MM.1S (cell line): ENCODE data around the gene AGBL1.

Experiments used
- DNase-seq: peaks from one replicate; pipeline ENCODE4 v3.0.0-alpha.2; 2015
- H2AFZ ChIP-seq: fragments of 300-600 bp; sonication (generic); 2 replicates; pipeline ENCODE4 v1.6.0; 2016; ENCODE audit warnings: antibody characterized with exemption, low read length
- H3F3A ChIP-seq: fragments of 300-600 bp; sonication (generic); 2 replicates; pipeline ENCODE4 v1.6.1; 2016; ENCODE audit warnings: mild to moderate bottlenecking, antibody characterized with exemption, low read length, moderate library complexity, mixed read lengths; ENCODE audit not compliant: insufficient read depth
- H3K27ac ChIP-seq: fragments of 300-600 bp; sonication (generic); 2 replicates; pipeline ENCODE4 v1.5.1; 2016; ENCODE audit warnings: mild to moderate bottlenecking, low read length
- H3K27me3 ChIP-seq: fragments of 300-600 bp; sonication (generic); replicated peaks from 2 replicates; pipeline ENCODE4 v1.6.0; 2016; ENCODE audit warnings: low read length; ENCODE audit not compliant: insufficient read depth
- H3K36me3 ChIP-seq: fragments of 300-600 bp; sonication (generic); replicated peaks from 2 replicates; pipeline ENCODE4 v1.6.1; 2016; ENCODE audit warnings: mild to moderate bottlenecking, low read length, mixed read lengths; ENCODE audit not compliant: insufficient read depth
- H3K4me1 ChIP-seq: fragments of 300-600 bp; sonication (generic); 2 replicates; pipeline ENCODE4 v1.6.1; 2016; ENCODE audit warnings: low read length, mixed read lengths
- H3K4me2 ChIP-seq: fragments of 300-600 bp; sonication (generic); 2 replicates; pipeline ENCODE4 v1.6.0; 2016; ENCODE audit warnings: low read depth, low read length
- H3K4me3 ChIP-seq: fragments of 300-600 bp; sonication (generic); 2 replicates; pipeline ENCODE4 v1.5.1; 2016; ENCODE audit warnings: low read length, mixed read lengths
- H3K79me2 ChIP-seq: fragments of 300-600 bp; sonication (generic); 2 replicates; pipeline ENCODE4 v1.6.1; 2016; ENCODE audit warnings: mixed run types, low read length, mixed read lengths
- H3K9ac ChIP-seq: fragments of 300-600 bp; sonication (generic); 2 replicates; pipeline ENCODE4 v1.6.1; 2016; ENCODE audit warnings: low read length, mixed read lengths
- H3K9me2 ChIP-seq: fragments of 300-600 bp; sonication (generic); replicated peaks from 2 replicates; pipeline ENCODE4 v1.6.1; 2016; ENCODE audit warnings: mild to moderate bottlenecking, low read length, mixed read lengths; ENCODE audit not compliant: insufficient read depth
- H3K9me3 ChIP-seq: fragments of 300-600 bp; sonication (generic); replicated peaks from 2 replicates; pipeline ENCODE4 v1.6.1; 2016; ENCODE audit warnings: mild to moderate bottlenecking, low read length, mixed read lengths; ENCODE audit not compliant: insufficient read depth
- H4K20me1 ChIP-seq: fragments of 300-600 bp; sonication (generic); 2 replicates; pipeline ENCODE4 v1.6.1; 2016; ENCODE audit warnings: mild to moderate bottlenecking, low read length, moderate library complexity, mixed read lengths; ENCODE audit not compliant: insufficient read depth
- CTCF ChIP-seq: fragments of 300-600 bp; sonication (generic); IDR thresholded peaks from 2 replicates; pipeline ENCODE4 v1.5.1; 2016; ENCODE audit warnings: antibody characterized with exemption, low read length, mixed read lengths
- EZH2 ChIP-seq: fragments of 300-600 bp; sonication (generic); optimal IDR thresholded peaks from 2 replicates; pipeline ENCODE3; 2017; ENCODE audit warnings: low read depth, mild to moderate bottlenecking, antibody characterized with exemption, low read length, mixed read lengths
- EZH2phosphoT487 ChIP-seq: fragments of 300-600 bp; sonication (generic); IDR thresholded peaks from 2 replicates; pipeline ENCODE4 v1.6.1; 2018; ENCODE audit warnings: antibody characterized with exemption, low read length

AGBL1 gene

GRCh38 chr15:86263230-86263629 lies 183.6 kb downstream of the AGBL1 start:
- H3K9ac ChIP-seq, result no peak overlapping the region
- H3K4me1 ChIP-seq, result no peaks in the 10 kb centered on the region
- no peak overlapping the region for H3K27ac ChIP-seq
- H3K9me3 ChIP-seq, result no peaks in the 10 kb centered on the region
- H3K36me3 ChIP-seq, result no peaks in the 10 kb centered on the region
- H4K20me1 ChIP-seq, result no peaks in the 10 kb centered on the region
- no peak for DNase-seq
- no peaks in the 10 kb centered on the region for H3K79me2 ChIP-seq
- H2AFZ ChIP-seq, result no peak overlapping the region
- no peaks in the 10 kb centered on the region for H3F3A ChIP-seq
- no peaks in the 10 kb centered on the region for H3K27me3 ChIP-seq
- H3K4me2 ChIP-seq, result no peak overlapping the region
- H3K4me3 ChIP-seq, result no peak overlapping the region
- TF ChIP-seq EZH2 (no peak), CTCF (no peak), EZH2phosphoT487 (no peak)
- H3K9me2 ChIP-seq, result no peaks in the 10 kb centered on the region

- no peak for DNase-seq
Measured at GRCh38 chr15:86266896-86267484, 187.3 kb downstream of the AGBL1 start.

DNA sequence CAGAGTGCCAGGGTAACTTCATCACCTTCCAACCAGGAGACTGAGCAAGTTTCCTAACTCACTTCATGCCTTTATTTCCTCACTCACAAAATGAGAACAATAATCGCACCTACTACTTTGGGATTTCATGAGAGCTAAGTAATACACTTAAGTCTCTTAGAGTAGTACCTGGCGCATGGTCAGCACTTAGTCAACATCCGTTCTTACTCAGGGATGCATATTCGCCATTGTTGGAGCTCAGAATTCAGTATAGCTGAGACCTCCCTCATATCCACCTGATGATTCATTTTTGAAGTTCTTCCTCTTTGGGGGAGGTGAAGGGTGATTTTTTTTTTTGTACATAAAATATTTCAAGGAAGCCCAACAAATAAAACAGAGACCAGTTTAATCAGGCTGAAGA lies 188.2 kb downstream of the AGBL1 start:
- no peaks in the 10 kb centered on the region for H3F3A ChIP-seq
- H3K9me2 ChIP-seq, result no peaks in the 10 kb centered on the region
- TF ChIP-seq EZH2phosphoT487 (no peak), EZH2 (no peak), CTCF (no peak)
- H3K79me2 ChIP-seq, result no peaks in the 10 kb centered on the region
- DNase-seq, result no peak
- no peaks in the 10 kb centered on the region for H3K27me3 ChIP-seq
- H4K20me1 ChIP-seq, result no peaks in the 10 kb centered on the region
- H3K36me3 ChIP-seq, result no peaks in the 10 kb centered on the region
- no peak overlapping the region for H3K9ac ChIP-seq
- H3K4me1 ChIP-seq, result no peaks in the 10 kb centered on the region
- H3K4me2 ChIP-seq, result no peak overlapping the region
- H3K9me3 ChIP-seq, result no peaks in the 10 kb centered on the region
- no peak overlapping the region for H3K4me3 ChIP-seq
- no peak overlapping the region for H3K27ac ChIP-seq
- H2AFZ ChIP-seq, result no peak overlapping the region

More at GRCh38 chr15:86266896-86267484, 187.3 kb downstream of the AGBL1 start:
- H3K27ac ChIP-seq, result no peak overlapping the region
- no peaks in the 10 kb centered on the region for H3K9me2 ChIP-seq
- H3F3A ChIP-seq, result no peaks in the 10 kb centered on the region
- H3K9me3 ChIP-seq, result no peaks in the 10 kb centered on the region
- H3K4me2 ChIP-seq, result no peak overlapping the region
- H3K4me1 ChIP-seq, result no peaks in the 10 kb centered on the region
- H3K9ac ChIP-seq, result no peak overlapping the region
- H4K20me1 ChIP-seq, result no peaks in the 10 kb centered on the region
- H2AFZ ChIP-seq, result no peak overlapping the region
- H3K4me3 ChIP-seq, result no peak overlapping the region
- no peaks in the 10 kb centered on the region for H3K27me3 ChIP-seq
- H3K36me3 ChIP-seq, result no peaks in the 10 kb centered on the region
- no peaks in the 10 kb centered on the region for H3K79me2 ChIP-seq
- TF ChIP-seq EZH2phosphoT487, result no peak
- TF ChIP-seq CTCF, result no peak
- TF ChIP-seq EZH2, result no peak
